GM23338 (cell line): Measurements from ENCODE around the gene SLAIN1.

Experiments
- CREB1 ChIP-seq: fragments of 250-450 bp; sonication (Bioruptor Pico); IDR thresholded peaks from 2 replicates; pipeline ENCODE4 v1.5.0; 2020; ENCODE audit warnings: low read depth, mild to moderate bottlenecking, moderate library complexity
- EZH2 ChIP-seq: fragments of 200-600 bp; sonication (generic); IDR thresholded peaks from one replicate; pipeline ENCODE4 v1.8.0; 2017; ENCODE audit warnings: antibody characterized with exemption, mild to moderate bottlenecking, low read depth; ENCODE audit not compliant: unreplicated experiment
- EZH2phosphoT487 ChIP-seq: fragments of 200-600 bp; sonication (generic); IDR thresholded peaks from one replicate; pipeline ENCODE4 v1.8.1; 2018; ENCODE audit warnings: antibody characterized with exemption; ENCODE audit not compliant: unreplicated experiment
- REST ChIP-seq: IDR thresholded peaks from one replicate; pipeline ENCODE4 v1.6.1; 2018; ENCODE audit warnings: antibody characterized with exemption; ENCODE audit not compliant: unreplicated experiment
- ZNF462 ChIP-seq: fragments of 250-450 bp; sonication (Bioruptor Pico); IDR thresholded peaks from 2 replicates; pipeline ENCODE4 v1.5.0; 2020; ENCODE audit warnings: mild to moderate bottlenecking, moderate library complexity
- TF ChIP-seq, protein P1 (sequence below), 2 experiments: fragments of 200-600 bp in 1 of 2; sonication (generic) in 1 of 2; conservative IDR thresholded peaks; 2 replicates each; pipeline versions ENCODE4 v1.5.1 to v1.6.1; 2016 to 2017; ENCODE audit warnings: antibody characterized with exemption in 2 of 2, low read depth in 2 of 2, mild to moderate bottlenecking in 2 of 2, moderate library complexity in 1 of 2

GRCh38 chr13:77724092-77724491, 26.6 kb downstream of the SLAIN1 start:
- TF ChIP-seq EZH2 (no peak), ZNF462 (CRISPR knock-in tag) (no peak), CREB1 (CRISPR knock-in tag) (no peak), REST (no peak), EZH2phosphoT487 (no peak)
- TF ChIP-seq, protein P1, sequence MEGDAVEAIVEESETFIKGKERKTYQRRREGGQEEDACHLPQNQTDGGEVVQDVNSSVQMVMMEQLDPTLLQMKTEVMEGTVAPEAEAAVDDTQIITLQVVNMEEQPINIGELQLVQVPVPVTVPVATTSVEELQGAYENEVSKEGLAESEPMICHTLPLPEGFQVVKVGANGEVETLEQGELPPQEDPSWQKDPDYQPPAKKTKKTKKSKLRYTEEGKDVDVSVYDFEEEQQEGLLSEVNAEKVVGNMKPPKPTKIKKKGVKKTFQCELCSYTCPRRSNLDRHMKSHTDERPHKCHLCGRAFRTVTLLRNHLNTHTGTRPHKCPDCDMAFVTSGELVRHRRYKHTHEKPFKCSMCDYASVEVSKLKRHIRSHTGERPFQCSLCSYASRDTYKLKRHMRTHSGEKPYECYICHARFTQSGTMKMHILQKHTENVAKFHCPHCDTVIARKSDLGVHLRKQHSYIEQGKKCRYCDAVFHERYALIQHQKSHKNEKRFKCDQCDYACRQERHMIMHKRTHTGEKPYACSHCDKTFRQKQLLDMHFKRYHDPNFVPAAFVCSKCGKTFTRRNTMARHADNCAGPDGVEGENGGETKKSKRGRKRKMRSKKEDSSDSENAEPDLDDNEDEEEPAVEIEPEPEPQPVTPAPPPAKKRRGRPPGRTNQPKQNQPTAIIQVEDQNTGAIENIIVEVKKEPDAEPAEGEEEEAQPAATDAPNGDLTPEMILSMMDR (conservative IDR thresholded peaks at IDR 0.05; ENCODE audit: low read depth in 2 of 2), result no peak
